DMS 273 (cell line): Measurements from ENCODE around the gene THAP9.

ENCODE experiments used
- DNase-seq: peaks from one replicate; lab custom pipeline; 2025; ENCODE audit not compliant: unreplicated experiment; lab: John Stamatoyannopoulos, UW

Gene THAP9

GRCh38 chr4:82954212-82954611, 53.7 kb downstream of the THAP9 start:
- no peak for DNase-seq

- no peak for DNase-seq
Measured at GRCh38 chr4:82957045-82957444, 56.5 kb downstream of the THAP9 start.

GRCh38 chr4:82965763-82966162, 65.2 kb downstream of the THAP9 start:
- no peak for DNase-seq

- DNase-seq = no peak
Measured at GRCh38 chr4:82968972-82969371, 68.4 kb downstream of the THAP9 start.

GRCh38 chr4:82969414-82969813, 68.9 kb downstream of the THAP9 start:
- no peak for DNase-seq
